ENCODE data around the gene EXOSC5. TPM values are rescaled to one million over a fixed set of nuclear protein-coding genes. Genes with fewer than 3 reads are reported as not detected.

Gene EXOSC5
- total and polyA plus RNA-seq, 9 of the 15 experiments (the other 6 are each of a cell fraction or from before 2014, with no cell fraction given) = 10.9 to 75.5 (median 37.8) TPM

GRCh38 chr19:41352609-41353465 is 44.3 kb downstream of the EXOSC5 start (continued):
- TF ChIP-seq LCOR (CRISPR knock-in tag; IDR thresholded peaks at IDR 0.05) (no peak), SAFB (IDR thresholded peaks at IDR 0.05; ENCODE audit: borderline replicate concordance, low read depth, low read length) (peak; percentile 58; the same call in 1 of the 2 replicates), HMG20A (CRISPR knock-in tag; conservative IDR thresholded peaks at IDR 0.05) (no peak), ZKSCAN1 (IDR thresholded peaks at IDR 0.05; ENCODE audit: low read depth, low read length) (no peak), SMARCA5 (IDR thresholded peaks at IDR 0.05) (0 out of 2 replicates have a peak, but pooled peaks have one; percentile 42), RBBP5 (IDR thresholded peaks at IDR 0.05; ENCODE audit: borderline replicate concordance, insufficient read depth, low read length, poor library complexity, severe bottlenecking) (peak; percentile 28), LARP7 (IDR thresholded peaks at IDR 0.05) (0 out of 2 replicates have a peak, but pooled peaks have one; percentile 48), ZNF263 (CRISPR knock-in tag; IDR thresholded peaks at IDR 0.05; ENCODE audit: borderline replicate concordance) (no peak), MAZ (CRISPR knock-in tag; conservative IDR thresholded peaks at IDR 0.05 in 1 of 2, IDR thresholded peaks at IDR 0.05 in 1 of 2) (peak; percentile 76 to 93), HOMEZ (CRISPR knock-in tag; IDR thresholded peaks at IDR 0.05) (no peak), ZNF217 (CRISPR knock-in tag; IDR thresholded peaks at IDR 0.05) (no peak), KHSRP (IDR thresholded peaks at IDR 0.05) (no peak), FOXM1 (IDR thresholded peaks at IDR 0.05; ENCODE audit: low read depth) (no peak), FOXM1 (CRISPR knock-in tag; IDR thresholded peaks at IDR 0.05; ENCODE audit: low read depth) (no peak), MNT (conservative IDR thresholded peaks at IDR 0.05) (peak; percentile 74 to 87)
- TF ChIP-seq, protein P1, sequence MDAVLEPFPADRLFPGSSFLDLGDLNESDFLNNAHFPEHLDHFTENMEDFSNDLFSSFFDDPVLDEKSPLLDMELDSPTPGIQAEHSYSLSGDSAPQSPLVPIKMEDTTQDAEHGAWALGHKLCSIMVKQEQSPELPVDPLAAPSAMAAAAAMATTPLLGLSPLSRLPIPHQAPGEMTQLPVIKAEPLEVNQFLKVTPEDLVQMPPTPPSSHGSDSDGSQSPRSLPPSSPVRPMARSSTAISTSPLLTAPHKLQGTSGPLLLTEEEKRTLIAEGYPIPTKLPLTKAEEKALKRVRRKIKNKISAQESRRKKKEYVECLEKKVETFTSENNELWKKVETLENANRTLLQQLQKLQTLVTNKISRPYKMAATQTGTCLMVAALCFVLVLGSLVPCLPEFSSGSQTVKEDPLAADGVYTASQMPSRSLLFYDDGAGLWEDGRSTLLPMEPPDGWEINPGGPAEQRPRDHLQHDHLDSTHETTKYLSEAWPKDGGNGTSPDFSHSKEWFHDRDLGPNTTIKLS (IDR thresholded peaks at IDR 0.05; ENCODE audit: borderline replicate concordance, low read depth) = no peak
- TF ChIP-seq, protein P2, sequence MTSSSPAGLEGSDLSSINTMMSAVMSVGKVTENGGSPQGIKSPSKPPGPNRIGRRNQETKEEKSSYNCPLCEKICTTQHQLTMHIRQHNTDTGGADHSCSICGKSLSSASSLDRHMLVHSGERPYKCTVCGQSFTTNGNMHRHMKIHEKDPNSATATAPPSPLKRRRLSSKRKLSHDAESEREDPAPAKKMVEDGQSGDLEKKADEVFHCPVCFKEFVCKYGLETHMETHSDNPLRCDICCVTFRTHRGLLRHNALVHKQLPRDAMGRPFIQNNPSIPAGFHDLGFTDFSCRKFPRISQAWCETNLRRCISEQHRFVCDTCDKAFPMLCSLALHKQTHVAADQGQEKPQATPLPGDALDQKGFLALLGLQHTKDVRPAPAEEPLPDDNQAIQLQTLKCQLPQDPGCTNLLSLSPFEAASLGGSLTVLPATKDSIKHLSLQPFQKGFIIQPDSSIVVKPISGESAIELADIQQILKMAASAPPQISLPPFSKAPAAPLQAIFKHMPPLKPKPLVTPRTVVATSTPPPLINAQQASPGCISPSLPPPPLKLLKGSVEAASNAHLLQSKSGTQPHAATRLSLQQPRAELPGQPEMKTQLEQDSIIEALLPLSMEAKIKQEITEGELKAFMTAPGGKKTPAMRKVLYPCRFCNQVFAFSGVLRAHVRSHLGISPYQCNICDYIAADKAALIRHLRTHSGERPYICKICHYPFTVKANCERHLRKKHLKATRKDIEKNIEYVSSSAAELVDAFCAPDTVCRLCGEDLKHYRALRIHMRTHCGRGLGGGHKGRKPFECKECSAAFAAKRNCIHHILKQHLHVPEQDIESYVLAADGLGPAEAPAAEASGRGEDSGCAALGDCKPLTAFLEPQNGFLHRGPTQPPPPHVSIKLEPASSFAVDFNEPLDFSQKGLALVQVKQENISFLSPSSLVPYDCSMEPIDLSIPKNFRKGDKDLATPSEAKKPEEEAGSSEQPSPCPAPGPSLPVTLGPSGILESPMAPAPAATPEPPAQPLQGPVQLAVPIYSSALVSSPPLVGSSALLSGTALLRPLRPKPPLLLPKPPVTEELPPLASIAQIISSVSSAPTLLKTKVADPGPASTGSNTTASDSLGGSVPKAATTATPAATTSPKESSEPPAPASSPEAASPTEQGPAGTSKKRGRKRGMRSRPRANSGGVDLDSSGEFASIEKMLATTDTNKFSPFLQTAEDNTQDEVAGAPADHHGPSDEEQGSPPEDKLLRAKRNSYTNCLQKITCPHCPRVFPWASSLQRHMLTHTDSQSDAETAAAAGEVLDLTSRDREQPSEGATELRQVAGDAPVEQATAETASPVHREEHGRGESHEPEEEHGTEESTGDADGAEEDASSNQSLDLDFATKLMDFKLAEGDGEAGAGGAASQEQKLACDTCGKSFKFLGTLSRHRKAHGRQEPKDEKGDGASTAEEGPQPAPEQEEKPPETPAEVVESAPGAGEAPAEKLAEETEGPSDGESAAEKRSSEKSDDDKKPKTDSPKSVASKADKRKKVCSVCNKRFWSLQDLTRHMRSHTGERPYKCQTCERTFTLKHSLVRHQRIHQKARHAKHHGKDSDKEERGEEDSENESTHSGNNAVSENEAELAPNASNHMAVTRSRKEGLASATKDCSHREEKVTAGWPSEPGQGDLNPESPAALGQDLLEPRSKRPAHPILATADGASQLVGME (CRISPR knock-in tag; IDR thresholded peaks at IDR 0.05) = no peak
